ENCODE data around the gene ANKS1B. TPM values are rescaled to one million over a fixed set of nuclear protein-coding genes. Genes with fewer than 3 reads are reported as not detected.

Gene ANKS1B
- total and polyA plus RNA-seq, 10 of the 15 experiments (the other 5 are each of a cell fraction or from before 2014, with no cell fraction given): 0.16 to 1.3 (median 0.82) TPM; not detected in 7

DNA sequence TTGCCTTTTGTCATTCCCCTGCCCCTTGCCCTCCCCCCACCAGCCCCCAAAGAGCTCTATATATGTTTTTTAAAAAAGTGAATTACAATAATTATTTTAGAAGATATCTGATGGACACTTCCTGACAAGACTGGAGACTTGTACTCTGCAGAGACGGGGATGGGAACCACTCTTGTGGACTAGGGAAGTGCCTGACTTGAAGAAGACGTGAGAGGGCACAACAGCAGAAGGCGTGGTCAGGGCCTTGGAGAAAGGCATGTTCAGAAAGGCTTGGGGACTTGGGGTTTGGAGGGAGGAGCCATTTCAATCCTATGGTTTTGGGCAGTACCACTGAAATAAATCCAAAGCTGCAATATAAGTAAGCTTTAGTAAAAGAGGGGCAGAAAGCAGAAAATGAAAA, 1184.9 kb downstream of the ANKS1B start:
- DNase-seq (ENCODE audit: low read depth, low spot score) (no peak), FAIRE-seq (no peak), ATAC-seq (no peak)
- BruUV-seq (replicated peaks): no TSS peak
- ChIA-PET RAD21 (ENCODE audit: unreplicated experiment) (interaction anchor here (0.8 to 2.2 kb wide), 2 partner anchors 90 to 199 kb away, joined by 3 to 9 read pairs; no protein-coding TSS in a partner anchor), SMC1A (ENCODE audit: uncharacterized antibody, unreplicated experiment) (interaction anchor here (1.0 to 1.9 kb wide), 5 partner anchors 10 to 199 kb away, joined by 3 to 8 read pairs (median 5); no protein-coding TSS in a partner anchor), CTCF (interaction anchor here (0.9 to 2.3 kb wide), 7 partner anchors 9 to 233 kb away, joined by 3 to 12 read pairs (median 4); no protein-coding TSS in a partner anchor), POLR2A (interaction anchor here (0.6 to 1.4 kb wide), 2 partner anchors 9 to 294 kb away, joined by 3 to 5 read pairs; no protein-coding TSS in a partner anchor)
- H3K4me1 ChIP-seq (ENCODE audit: control insufficient read depth, insufficient read depth, low read length): no peaks in the 10 kb centered on the region
- H4K20me1 ChIP-seq (ENCODE audit: control insufficient read depth, insufficient read depth): no peaks in the 10 kb centered on the region
- no peaks in the 10 kb centered on the region for H3K9me3 ChIP-seq (replicated peaks; ENCODE audit: control insufficient read depth, insufficient read depth, low read length)
- intact Hi-C loops (cut with micrococcal nuclease; ENCODE audit: unreplicated experiment) (no loop called here), in situ Hi-C loops (cut with MboI) (no loop called here)
- no peaks in the 10 kb centered on the region for H3K79me2 ChIP-seq (ENCODE audit: control insufficient read depth, insufficient read depth, low read length)
- H3K9ac ChIP-seq (ENCODE audit: control insufficient read depth, insufficient read depth, low read length): no peak overlapping the region
- H3K4me3 ChIP-seq: no peak overlapping the region
- no peak for TF ChIP-seq FOXK2 (IDR thresholded peaks at IDR 0.05)
- no peak for TF ChIP-seq CHD4 (IDR thresholded peaks at IDR 0.05)
- TF ChIP-seq, protein P1, sequence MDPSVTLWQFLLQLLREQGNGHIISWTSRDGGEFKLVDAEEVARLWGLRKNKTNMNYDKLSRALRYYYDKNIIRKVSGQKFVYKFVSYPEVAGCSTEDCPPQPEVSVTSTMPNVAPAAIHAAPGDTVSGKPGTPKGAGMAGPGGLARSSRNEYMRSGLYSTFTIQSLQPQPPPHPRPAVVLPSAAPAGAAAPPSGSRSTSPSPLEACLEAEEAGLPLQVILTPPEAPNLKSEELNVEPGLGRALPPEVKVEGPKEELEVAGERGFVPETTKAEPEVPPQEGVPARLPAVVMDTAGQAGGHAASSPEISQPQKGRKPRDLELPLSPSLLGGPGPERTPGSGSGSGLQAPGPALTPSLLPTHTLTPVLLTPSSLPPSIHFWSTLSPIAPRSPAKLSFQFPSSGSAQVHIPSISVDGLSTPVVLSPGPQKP (IDR thresholded peaks at IDR 0.05; ENCODE audit: low read depth, low read length): no peak
- TF ChIP-seq MEF2B (IDR thresholded peaks at IDR 0.05; ENCODE audit: partially characterized antibody, poor library complexity, severe bottlenecking): no peak
- no peak for TF ChIP-seq NR2C1 (IDR thresholded peaks at IDR 0.05)
- TF ChIP-seq ZNF24 (IDR thresholded peaks at IDR 0.05): no peak
- no peak for TF ChIP-seq ZSCAN29 (IDR thresholded peaks at IDR 0.05)
- no peak for TF ChIP-seq RFX5 (IDR thresholded peaks at IDR 0.05; ENCODE audit: low read depth, low read length)
- TF ChIP-seq SP1 (IDR thresholded peaks at IDR 0.05; ENCODE audit: low read depth, low read length): no peak
- no peak for TF ChIP-seq CHD1 (IDR thresholded peaks at IDR 0.05; ENCODE audit: low read depth, low read length)
- TF ChIP-seq, protein P2, sequence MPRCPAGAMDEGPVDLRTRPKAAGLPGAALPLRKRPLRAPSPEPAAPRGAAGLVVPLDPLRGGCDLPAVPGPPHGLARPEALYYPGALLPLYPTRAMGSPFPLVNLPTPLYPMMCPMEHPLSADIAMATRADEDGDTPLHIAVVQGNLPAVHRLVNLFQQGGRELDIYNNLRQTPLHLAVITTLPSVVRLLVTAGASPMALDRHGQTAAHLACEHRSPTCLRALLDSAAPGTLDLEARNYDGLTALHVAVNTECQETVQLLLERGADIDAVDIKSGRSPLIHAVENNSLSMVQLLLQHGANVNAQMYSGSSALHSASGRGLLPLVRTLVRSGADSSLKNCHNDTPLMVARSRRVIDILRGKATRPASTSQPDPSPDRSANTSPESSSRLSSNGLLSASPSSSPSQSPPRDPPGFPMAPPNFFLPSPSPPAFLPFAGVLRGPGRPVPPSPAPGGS (IDR thresholded peaks at IDR 0.05; ENCODE audit: borderline replicate concordance, insufficient read depth, low read depth, low read length, poor library complexity, severe bottlenecking): no peak
- TF ChIP-seq TBL1XR1 (IDR thresholded peaks at IDR 0.05; ENCODE audit: low read depth, low read length): no peak
- no peak overlapping the region for H2AFZ ChIP-seq (ENCODE audit: control insufficient read depth, low read depth, low read length)
- 0% methylated on average over 3 of the region's 3 CpGs for WGBS (ENCODE audit: insufficient coverage, insufficient replicate concordance, low lambda C conversion rate, missing lambda C conversion rate)
- H3K4me2 ChIP-seq (ENCODE audit: control insufficient read depth, insufficient read depth): no peak overlapping the region
- 0 out of 4 replicates have a peak, but pooled peaks cover 0 to 2% of the 10 kb centered on the region in 2 experiments for H3K27me3 ChIP-seq (replicated peaks in 1 of 2; ENCODE audit: control insufficient read depth in 2 of 2, insufficient read depth in 2 of 2, low read length in 1 of 2)
- H3K36me3 ChIP-seq (ENCODE audit: control insufficient read depth in 2 of 2, insufficient read depth in 2 of 2, low read length in 1 of 2): no peaks in the 10 kb centered on the region
- H3K27ac ChIP-seq (ENCODE audit: control insufficient read depth, insufficient read depth): no peak overlapping the region
